Measurements from ENCODE around the gene WDR83. TPM values are rescaled to one million over a fixed set of nuclear protein-coding genes. Genes with fewer than 3 reads are reported as not detected.
"Not testable (repeated sequence)": the region's sequence is repeated elsewhere in the genome, so short reads cannot be mapped to it uniquely, and the experiment has no call there.

The WDR83 gene
- 10 to 100 TPM; 14.4 to 19.6 TPM for total RNA-seq

GRCh38 chr19:12666265-12667048 lies at the start of gene WDR83, which contains the start of gene MAN2B1:
WDR83 (plus strand) TSS chr19:12666807; CDS start chr19:12669791, 2,984 bp downstream.
MAN2B1 (minus strand) TSS chr19:12666742; CDS start chr19:12666701, 41 bp downstream.
- Mint-ChIP-seq H3K4me1 (peaks cover 59% of the 10 kb centered on the region), H3K27me3 (no peaks in the 10 kb centered on the region), H3K27ac (peak within 1 kb of the TSS; percentile 99), H3K4me3 (peak within 1 kb of the TSS; percentile 96), H3K9me3 (no peaks in the 10 kb centered on the region), H3K36me3 (ENCODE audit: low read depth) (peaks cover 28% of the 10 kb centered on the region)
- ChIA-PET CTCF (interaction anchor here (1.0 to 2.0 kb wide), 4 partner anchors 8 to 102 kb away, joined by 3 to 9 read pairs (median 3); no protein-coding TSS in a partner anchor), POLR2A (interaction anchor here (0.6 kb wide), 2 partner anchors 103 to 1463 kb away, joined by 4 read pairs; no protein-coding TSS in a partner anchor)
- peak; percentile 78 for DNase-seq

DNA sequence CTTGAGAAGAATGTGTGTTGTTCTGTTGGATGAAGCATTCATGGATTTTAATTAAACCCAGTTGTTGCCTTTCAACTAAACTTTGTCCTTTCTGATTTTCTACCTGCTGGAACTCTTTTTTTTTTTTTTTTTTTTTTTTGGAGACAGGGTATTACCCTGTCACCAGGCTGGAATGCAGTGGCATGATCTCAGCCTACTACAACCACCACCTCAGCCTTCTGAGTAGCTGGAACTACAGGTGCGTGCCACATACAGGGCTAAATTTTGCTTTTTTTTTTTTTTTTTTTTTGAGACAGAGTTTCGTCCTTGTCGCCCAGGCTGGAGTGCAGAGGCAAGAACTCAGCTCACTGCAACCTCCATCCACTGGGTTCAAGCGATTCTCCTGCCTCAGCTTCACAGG lies 49.0 kb upstream of the WDR83 start:
- H3K27me3 Mint-ChIP-seq: no peaks in the 10 kb centered on the region
- no peak for DNase-seq
- no peak overlapping the region for H3K4me3 Mint-ChIP-seq
- peaks cover 55% of the 10 kb centered on the region for H3K36me3 Mint-ChIP-seq (ENCODE audit: low read depth)
- peaks cover 32% of the 10 kb centered on the region for H3K4me1 Mint-ChIP-seq
- peaks cover 3% of the 10 kb centered on the region for H3K9me3 Mint-ChIP-seq
- POLR2A ChIA-PET: no interaction called here
- CTCF ChIA-PET: interaction anchor here (0.6 to 0.7 kb wide), 3 partner anchors 13 to 273 kb away, joined by 3 read pairs; partner anchors contain the start of gene GCDH
- H3K27ac Mint-ChIP-seq: no peak overlapping the region

DNA sequence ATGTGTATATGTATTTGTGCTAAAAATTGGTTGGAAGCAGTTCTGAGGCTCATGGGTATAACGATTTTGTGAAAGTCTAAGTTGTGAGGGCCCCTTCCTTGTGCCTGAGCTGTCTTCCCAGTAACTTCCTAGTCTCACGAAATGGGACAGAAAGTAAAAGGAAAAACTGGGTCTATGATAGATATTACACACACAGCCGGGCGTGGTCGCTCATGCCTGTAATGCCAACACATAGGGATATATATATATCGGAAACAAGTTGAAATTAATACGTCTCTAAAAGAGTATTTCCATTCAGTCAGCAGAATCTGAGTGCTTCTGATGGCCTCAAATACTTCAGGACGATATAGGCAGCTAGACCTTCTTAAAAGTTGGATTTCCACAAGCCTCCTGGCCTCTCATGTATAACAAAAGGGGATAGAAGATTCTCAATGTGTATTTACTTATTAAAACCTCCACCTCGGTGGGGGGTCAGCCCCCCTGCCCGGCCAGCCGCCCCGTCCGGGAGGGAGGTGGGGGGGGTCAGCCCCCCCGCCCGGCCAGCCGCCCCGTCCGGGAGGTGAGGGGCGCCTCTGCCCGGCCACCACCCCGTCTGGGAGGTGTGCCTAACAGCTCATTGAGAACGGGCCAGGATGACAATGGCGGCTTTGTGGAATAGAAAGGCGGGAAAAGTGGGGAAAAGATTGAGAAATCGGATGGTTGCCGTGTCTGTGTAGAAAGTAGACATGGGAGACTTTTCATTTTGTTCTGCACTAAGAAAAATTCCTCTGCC lies 45.2 kb upstream of the WDR83 start:
- DNase-seq, H3K27ac Mint-ChIP-seq, H3K4me1 Mint-ChIP-seq, H3K27me3 Mint-ChIP-seq, POLR2A ChIA-PET, CTCF ChIA-PET, H3K9me3 Mint-ChIP-seq, H3K4me3 Mint-ChIP-seq: not testable (repeated sequence)
- peaks cover 58% of the 10 kb centered on the region for H3K36me3 Mint-ChIP-seq (ENCODE audit: low read depth)

- POLR2A ChIA-PET: no interaction called here
- Mint-ChIP-seq H3K4me1 (peaks cover 6% of the 10 kb centered on the region), H3K27me3 (no peaks in the 10 kb centered on the region), H3K27ac (peak overlapping the region; percentile 9), H3K36me3 (ENCODE audit: low read depth) (peaks cover 67% of the 10 kb centered on the region), H3K4me3 (no peak overlapping the region), H3K9me3 (peaks cover 10% of the 10 kb centered on the region)
- CTCF ChIA-PET: interaction anchor here (0.6 to 1.6 kb wide), 3 partner anchors 9 to 85 kb away, joined by 3 to 8 read pairs (median 5); no protein-coding TSS in a partner anchor
- DNase-seq: no peak
Observed at GRCh38 chr19:12623361-12624031, 43.1 kb upstream of the WDR83 start.

DNA sequence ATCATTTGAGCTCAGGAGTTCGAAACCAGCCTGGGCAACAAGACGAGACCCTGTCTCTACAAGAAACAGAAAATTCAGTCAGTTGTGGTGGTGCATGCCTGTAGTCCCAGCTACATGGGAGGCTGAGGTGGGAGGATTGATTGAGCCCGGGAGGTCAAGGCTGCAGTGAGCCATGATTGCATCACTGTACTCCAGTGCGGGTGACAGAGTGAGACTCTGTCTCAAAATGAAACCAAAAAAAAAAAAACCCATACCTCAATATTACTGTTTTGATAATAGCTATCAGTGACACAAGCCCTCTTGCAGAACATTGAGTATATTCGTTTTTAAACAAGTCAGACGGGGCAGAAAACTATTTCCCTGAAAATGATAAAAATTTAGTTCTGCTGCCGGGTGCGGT lies 39.6 kb upstream of the WDR83 start:
- H3K4me1 Mint-ChIP-seq: no peaks in the 10 kb centered on the region
- H3K4me3 Mint-ChIP-seq: no peak overlapping the region
- peaks cover 80% of the 10 kb centered on the region for H3K36me3 Mint-ChIP-seq (ENCODE audit: low read depth)
- peaks cover 28% of the 10 kb centered on the region for H3K9me3 Mint-ChIP-seq
- H3K27me3 Mint-ChIP-seq: no peaks in the 10 kb centered on the region
- no peak for DNase-seq
- POLR2A ChIA-PET: no interaction called here
- CTCF ChIA-PET: interaction anchor here (1.3 kb wide), 2 partner anchors 13 to 23 kb away, joined by 3 to 4 read pairs; no protein-coding TSS in a partner anchor
- no peak overlapping the region for H3K27ac Mint-ChIP-seq

GRCh38 chr19:12628040-12629022 lies 38.3 kb upstream of the WDR83 start:
- no peak for DNase-seq
- ChIA-PET POLR2A (no interaction called here), CTCF (interaction anchor here (1.0 kb wide), 1 partner anchor 14 kb away, joined by 3 read pairs; no protein-coding TSS in a partner anchor)
- Mint-ChIP-seq H3K27me3 (no peaks in the 10 kb centered on the region), H3K9me3 (peaks cover 30% of the 10 kb centered on the region), H3K36me3 (ENCODE audit: low read depth) (peaks cover 78% of the 10 kb centered on the region), H3K4me1 (no peaks in the 10 kb centered on the region), H3K27ac (no peak overlapping the region), H3K4me3 (no peak overlapping the region)

- POLR2A ChIA-PET: no interaction called here
- Mint-ChIP-seq H3K36me3 (ENCODE audit: low read depth) (peaks cover 79% of the 10 kb centered on the region), H3K27me3 (no peaks in the 10 kb centered on the region), H3K4me3 (no peak overlapping the region), H3K9me3 (peaks cover 30% of the 10 kb centered on the region), H3K27ac (no peak overlapping the region), H3K4me1 (no peaks in the 10 kb centered on the region)
- CTCF ChIA-PET: no interaction called here
- DNase-seq: no peak
Observed at GRCh38 chr19:12629215-12629614, 37.4 kb upstream of the WDR83 start.

DNA sequence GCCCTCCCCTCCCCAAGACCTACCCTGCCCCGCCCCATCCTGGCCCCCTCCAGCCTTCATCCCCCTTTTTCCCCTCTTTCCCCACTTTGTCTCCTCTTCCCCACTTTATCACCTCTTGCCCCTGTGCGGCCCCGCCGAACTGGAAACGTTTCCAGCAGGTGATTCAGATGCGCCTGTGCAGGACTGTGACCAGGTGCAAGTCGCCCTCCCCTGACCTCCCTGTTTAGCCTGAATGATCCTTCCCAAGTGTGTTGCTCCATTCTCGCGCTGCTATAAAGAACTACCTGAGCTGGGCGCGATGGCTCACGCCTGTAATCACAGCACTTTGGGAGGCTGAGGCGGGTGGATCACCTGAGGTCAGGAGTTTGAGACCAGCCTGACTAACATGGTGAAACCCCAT lies 30.0 kb upstream of the WDR83 start:
- Mint-ChIP-seq H3K9me3 (peaks cover 3% of the 10 kb centered on the region), H3K4me1 (peaks cover 22% of the 10 kb centered on the region), H3K27me3 (no peaks in the 10 kb centered on the region), H3K4me3 (no peak overlapping the region), H3K36me3 (ENCODE audit: low read depth) (peaks cover 28% of the 10 kb centered on the region), H3K27ac (peak overlapping the region; percentile 19)
- DNase-seq: no peak
- ChIA-PET CTCF (no interaction called here), POLR2A (no interaction called here)

- ChIA-PET CTCF (no interaction called here), POLR2A (interaction anchor here (0.6 kb wide), 1 partner anchor 143 kb away, joined by 3 read pairs; no protein-coding TSS in a partner anchor)
- H3K36me3 Mint-ChIP-seq (ENCODE audit: low read depth): peaks cover 26% of the 10 kb centered on the region
- peaks cover 22% of the 10 kb centered on the region for H3K4me1 Mint-ChIP-seq
- H3K27me3 Mint-ChIP-seq: no peaks in the 10 kb centered on the region
- no peaks in the 10 kb centered on the region for H3K9me3 Mint-ChIP-seq
- H3K27ac Mint-ChIP-seq: no peak overlapping the region
- no peak overlapping the region for H3K4me3 Mint-ChIP-seq
- no peak for DNase-seq
Observed at GRCh38 chr19:12638611-12639182, 27.9 kb upstream of the WDR83 start.

GRCh38 chr19:12639901-12640613 lies 26.6 kb upstream of the WDR83 start:
- CTCF ChIA-PET: interaction anchor here (0.6 to 1.8 kb wide), 13 partner anchors 11 to 93 kb away, joined by 3 to 11 read pairs (median 4); partner anchors contain the start of genes MAN2B1 and WDR83
- Mint-ChIP-seq H3K36me3 (ENCODE audit: low read depth) (peaks cover 24% of the 10 kb centered on the region), H3K27me3 (no peaks in the 10 kb centered on the region), H3K27ac (peak overlapping the region; percentile 86), H3K9me3 (no peaks in the 10 kb centered on the region), H3K4me1 (peaks cover 19% of the 10 kb centered on the region), H3K4me3 (peak overlapping the region; percentile 64)
- POLR2A ChIA-PET: interaction anchor here (0.8 kb wide), 1 partner anchor 41 kb away, joined by 3 read pairs; the partner anchor contains the start of gene DHPS
- peak; percentile 84 for DNase-seq

DNA sequence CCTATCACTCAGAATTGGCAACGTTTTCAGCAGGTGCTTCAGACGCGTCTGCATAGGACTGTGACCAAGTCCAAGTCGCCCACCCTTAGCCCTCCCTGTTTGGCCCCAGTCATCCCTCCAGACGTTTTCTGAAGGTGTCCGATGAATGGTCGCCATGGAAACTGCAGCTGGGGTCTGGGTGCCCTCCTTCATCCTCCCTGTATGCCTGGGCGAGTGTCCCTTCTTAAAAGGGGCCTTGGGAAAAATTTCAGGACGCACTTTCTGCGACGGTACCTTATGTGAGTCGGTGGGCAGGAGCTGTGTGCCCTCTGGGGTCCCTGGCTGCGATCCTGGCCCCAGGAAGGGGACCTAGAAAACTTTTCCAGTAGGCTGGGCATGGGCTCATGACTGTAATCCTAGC lies 25.2 kb upstream of the WDR83 start:
- DNase-seq: no peak
- CTCF ChIA-PET: interaction anchor here (0.6 kb wide), 1 partner anchor 1680 kb away, joined by 3 read pairs; no protein-coding TSS in a partner anchor
- Mint-ChIP-seq H3K27ac (no peak overlapping the region), H3K27me3 (no peaks in the 10 kb centered on the region), H3K4me1 (peaks cover 13% of the 10 kb centered on the region), H3K36me3 (ENCODE audit: low read depth) (peaks cover 27% of the 10 kb centered on the region), H3K4me3 (no peak overlapping the region), H3K9me3 (no peaks in the 10 kb centered on the region)
- POLR2A ChIA-PET: no interaction called here

All from activated CD4-positive, alpha-beta T cell treated with anti-CD3 and anti-CD28 coated beads, Interleukin-2, amount 10 ng/mL, durations not matched to agents 7 days and 5 days (primary cell).